Stimulated activated CD4-positive, alpha-beta T cell treated with anti-CD3 and anti-CD28 coated beads, Interleukin-2, amount 100 ng/mL, for 24 hours (primary cell): Measurements from ENCODE around the gene PPP2R5A.
"Not testable (repeated sequence)": the region's sequence is repeated elsewhere in the genome, so short reads cannot be mapped to it uniquely, and the experiment has no call there.

Experiments
- DNase-seq, 2 donors: peaks; one replicate each; pipeline ENCODE4 v3.0.0-alpha.2; 2020

PPP2R5A gene

DNA sequence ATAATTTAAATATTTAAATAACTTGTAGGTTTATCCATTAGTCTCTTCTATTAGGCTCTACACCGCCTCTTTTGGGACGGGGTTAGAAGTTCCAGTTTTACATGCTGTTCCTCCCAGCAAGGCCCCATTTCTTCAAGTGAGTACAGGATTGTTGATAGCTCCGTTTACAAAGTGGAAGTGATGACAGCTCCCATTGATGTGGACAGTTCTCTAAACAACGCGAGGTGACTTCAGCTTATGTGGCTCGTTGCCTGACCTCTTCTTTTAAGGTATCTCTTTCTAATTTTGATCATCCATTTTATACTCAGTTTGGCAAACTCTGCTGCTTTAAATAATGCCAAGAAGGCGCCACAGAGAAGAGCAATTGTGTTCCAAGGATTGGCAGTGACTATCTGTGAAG, 79.8 kb downstream of the PPP2R5A start:
- no peak for DNase-seq

DNA sequence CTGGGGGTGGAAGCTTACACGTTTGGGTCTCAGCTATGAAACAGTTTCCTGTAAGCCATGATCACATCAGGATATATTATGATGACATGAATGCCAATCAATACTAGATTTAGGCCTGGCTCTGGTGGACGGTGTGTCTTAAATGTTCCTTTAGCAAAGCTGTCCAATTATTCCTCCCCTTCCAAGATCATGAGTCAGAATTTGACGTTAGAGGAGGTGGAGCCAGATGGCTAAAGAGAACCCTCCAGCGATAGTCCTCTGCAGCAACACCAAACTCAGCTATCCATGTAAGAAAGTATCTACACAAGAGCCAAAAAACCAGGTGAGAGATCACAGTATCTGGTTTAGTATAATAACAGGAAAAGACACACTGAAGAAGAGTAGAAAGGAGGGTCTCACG, 81.7 kb downstream of the PPP2R5A start:
- DNase-seq: no peak

DNA sequence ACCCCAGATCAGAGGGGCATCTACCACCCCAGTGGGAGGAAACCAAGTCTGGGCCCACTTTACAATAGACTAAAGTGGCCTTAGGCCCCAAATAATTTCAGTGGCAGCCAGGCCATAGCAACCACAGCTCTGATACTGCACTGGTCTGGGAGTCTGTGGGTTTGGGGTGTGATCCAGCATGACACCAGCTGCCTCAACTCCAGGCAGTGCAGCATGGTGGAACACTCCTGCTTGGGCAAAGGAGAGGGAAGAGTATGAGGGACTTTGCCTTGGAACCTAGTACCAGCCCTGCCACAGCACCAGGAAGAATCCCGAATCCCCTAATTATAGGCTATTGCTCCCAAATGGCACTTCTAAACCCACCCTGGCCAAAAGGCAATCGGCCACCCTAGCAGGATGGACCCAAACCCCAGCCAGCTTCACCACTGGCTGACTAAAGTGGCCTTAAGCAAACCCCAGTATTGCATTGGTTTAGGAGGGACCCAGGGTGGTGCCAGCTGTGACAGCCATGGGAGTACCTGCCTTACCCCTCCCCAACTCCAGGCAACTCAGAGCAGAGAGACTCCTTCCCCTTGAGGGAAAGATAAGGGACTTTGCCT, 82.4 kb downstream of the PPP2R5A start:
- DNase-seq: no peak

DNA sequence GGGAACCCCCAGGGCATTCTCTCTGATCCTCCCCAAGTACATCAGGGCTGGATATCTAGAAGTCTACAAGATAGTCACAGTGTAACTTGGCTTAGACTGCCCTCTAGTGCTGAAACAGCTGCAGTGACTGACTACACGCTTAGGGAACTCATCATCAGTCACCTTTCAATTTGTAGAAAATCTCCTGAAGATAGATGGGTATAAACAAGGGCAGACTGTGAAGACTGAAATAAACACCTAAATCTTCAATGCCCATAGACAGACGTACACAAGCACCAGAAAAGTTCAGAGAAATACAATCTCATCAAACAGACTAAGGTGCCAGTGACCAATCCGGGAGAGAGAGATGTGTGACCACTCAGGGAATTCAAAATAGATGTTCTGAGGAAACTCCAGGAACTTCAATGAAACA, 82.9 kb downstream of the PPP2R5A start:
- DNase-seq: peak; percentile 39 to 45

DNA sequence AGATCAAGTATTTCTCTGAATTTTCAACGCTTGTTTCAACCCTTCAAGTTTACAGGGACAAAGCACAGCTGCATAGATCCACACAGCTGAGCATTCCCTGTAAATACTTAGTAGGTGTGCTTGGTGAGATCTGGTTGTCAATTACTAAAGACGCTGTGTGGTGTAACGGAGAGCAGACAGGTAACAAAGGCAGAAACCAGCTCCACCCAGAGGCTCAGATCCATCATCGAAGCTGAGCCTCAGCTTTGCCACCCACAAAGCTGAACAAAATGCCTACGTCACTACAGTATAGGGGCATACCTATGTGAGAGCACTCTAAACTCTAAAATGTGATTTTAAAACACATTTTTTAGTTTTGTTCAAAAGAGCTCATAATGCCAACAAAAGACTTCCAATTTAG, 90.8 kb downstream of the PPP2R5A start:
- DNase-seq: no peak

DNA sequence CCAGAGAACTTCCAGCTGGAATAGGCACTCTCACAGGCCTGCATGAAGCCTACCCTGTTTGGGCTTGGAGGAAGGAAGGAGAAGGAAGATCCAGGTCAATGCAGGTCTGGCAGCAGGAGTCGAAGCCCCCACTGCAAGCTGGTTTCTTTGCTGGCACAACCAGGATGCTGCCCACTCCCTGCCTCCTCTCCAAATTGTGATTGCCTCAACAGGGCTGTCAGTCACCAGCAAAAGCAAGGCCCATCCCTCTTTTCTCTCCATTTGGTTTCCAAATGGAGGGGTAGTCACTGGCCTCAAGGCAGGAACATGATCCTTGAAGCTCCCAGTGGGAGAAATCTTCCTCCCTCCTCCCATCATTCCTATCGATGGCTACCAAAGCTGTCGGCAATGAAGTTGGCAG, 92.4 kb downstream of the PPP2R5A start:
- no peak for DNase-seq

DNA sequence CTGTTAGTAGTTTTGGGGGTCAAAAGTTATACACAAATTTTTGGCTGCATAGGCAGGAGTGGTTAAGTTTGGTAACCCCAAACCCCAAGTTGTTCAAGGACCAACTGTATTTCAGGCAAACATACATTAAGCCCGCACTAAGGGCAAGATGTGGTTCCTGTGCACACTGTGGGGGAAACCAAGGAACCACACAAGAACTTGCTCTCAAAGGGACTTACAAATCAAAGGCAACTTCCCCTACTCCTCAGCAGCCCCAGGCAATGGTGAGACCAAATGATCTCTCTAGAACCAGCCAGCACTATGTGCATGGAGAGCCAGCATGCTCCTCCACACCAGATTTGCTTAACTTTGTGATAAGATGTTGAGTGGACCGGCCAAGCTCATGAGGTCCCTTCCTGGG, 94.2 kb downstream of the PPP2R5A start:
- DNase-seq: no peak

DNA sequence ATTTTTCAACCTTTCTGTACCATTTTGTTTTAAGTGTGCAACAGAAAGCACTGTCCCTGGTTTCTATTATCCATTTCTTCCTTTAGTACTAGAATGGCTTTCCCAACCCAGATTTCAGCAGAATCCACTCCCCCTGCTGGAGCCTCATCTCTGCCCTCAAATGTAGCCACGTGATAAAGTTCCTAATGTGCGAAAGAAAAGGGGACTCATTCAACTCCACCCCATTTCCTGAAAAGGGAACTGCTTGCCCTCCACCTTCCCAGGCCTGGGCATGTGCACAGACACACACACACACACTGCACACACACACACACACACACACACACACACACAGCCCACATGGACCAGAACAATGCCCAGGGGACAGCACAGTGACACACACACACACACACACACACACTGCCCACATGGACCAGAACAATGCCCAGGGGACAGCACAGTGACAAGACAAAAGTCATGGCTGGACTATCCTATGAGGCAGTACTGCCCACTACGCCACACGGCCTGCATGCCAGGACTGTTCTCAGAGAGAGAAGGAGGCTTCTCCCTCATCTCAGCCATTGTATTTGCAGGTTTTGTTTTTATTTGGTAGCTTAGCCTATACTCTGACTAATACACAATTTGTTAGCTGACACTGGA, 96.3 kb downstream of the PPP2R5A start:
- no peak for DNase-seq

DNA sequence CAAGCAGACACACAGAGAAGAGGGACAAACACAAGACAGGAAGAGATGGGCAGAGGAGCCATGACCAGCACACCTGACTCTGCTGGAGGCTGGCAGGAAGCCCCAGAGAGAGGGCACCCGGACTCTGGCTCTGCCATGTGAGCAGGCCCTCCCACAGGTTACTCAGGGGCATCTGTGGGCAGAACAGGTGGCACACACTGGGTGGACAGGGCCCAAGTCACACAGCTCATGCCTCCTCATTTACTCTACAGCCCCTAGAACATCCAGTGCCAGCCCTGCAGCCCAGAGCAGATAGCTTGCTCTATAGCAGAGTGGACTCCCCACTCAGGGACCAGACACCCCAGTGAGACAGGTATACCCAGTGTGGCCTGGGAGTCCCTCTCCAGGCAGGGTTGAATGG, 100.8 kb downstream of the PPP2R5A start:
- no peak for DNase-seq

DNA sequence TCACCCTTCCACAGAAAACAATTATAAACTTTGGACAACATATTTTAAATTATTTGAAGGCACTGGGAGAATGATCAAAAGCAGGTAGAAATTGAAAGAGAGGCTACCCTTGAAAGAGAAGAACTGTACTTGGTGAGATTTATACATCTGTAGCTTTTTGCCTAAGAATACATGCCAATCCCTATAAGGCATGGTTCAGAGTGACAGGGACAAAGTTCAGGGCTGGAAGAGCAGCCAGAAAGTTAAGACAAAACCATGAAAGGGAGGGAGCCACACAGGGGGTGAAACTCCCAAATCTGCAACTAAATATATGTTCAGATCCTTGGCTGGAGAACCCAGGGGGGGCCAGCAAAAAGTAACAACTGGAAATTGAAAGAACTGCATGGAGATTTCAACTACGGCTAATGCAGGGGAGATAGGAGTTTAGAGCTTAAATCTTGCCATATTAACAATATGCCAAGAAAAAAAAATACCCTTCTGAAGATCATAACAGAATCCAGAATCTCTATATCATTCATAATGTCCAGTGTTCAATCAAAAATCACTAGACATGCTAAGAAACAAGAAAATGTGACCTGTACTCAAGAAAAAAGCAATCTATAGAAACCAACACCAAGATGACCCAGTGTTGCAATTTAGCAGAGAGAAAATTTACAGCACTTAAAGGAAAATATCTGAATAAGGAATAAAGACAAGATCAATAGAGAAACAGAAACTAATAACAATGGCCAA, 103.9 kb downstream of the PPP2R5A start:
- DNase-seq: no peak

DNA sequence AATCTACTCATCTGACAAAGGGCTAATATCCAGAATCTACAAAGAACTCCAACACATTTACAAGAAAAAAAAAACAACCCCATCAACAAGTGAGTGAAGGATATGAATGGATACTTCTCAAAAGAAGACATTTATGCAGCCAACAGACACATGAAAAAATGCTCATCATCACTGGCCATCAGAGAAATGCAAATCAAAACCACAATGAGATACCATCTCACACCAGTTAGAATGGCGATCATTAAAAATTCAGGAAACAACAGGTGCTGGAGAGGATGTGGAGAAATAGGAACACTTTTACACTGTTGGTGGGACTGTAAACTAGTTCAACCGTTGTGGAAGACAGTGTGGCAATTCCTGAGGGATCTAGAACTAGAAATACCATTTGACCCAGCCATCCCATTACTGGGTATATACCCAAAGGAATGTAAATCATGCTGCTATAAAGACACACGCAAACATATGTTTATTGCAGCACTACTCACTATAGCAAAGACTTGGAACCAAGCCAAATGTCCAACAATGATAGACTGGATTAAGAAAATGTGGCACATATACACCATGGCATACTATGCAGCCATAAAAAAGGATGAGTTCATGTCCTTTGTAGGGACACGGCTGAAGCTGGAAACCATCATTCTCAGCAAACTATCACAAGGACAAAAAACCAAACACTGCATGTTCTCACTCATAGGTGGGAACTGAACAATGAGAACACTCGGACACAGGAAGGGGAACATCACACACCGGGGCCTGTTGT, 110.6 kb downstream of the PPP2R5A start:
- not testable (repeated sequence) for DNase-seq

DNA sequence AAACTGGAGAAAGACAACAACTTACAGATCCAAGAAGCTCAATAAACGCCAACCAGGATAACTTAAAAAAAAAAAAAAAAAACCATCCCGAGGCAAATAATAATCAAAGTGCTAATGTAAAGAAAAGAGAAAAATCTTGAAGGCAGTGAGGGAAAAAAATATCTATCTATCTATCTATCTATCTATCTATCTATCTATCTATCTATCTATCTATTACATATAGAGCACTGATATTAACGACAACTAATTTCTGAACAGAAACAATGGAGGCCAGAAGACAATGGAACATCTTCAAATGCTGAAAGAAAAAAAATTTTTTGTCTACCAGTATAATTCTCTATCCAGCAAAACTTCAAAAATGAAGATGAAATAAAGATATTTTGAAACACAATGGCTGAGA, 111.4 kb downstream of the PPP2R5A start:
- DNase-seq: no peak

DNA sequence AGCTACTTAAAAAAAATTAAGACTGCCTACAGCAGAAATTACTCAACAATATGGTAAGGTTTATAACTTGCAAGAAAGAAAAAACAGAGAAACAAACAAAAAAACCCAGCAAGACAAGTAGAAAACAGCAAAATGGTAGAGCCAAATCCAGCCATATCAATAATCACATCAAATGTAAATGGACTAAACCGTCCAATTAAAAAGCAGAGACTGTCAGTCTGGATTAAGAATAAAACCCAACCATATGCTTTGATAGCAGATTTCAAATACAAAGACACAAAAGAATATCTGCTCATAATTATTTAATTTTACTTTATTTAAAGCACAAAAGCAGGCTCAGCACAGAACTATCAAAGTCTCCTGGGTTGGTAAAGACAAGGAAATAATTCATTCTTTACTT, 112.0 kb downstream of the PPP2R5A start:
- no peak for DNase-seq

DNA sequence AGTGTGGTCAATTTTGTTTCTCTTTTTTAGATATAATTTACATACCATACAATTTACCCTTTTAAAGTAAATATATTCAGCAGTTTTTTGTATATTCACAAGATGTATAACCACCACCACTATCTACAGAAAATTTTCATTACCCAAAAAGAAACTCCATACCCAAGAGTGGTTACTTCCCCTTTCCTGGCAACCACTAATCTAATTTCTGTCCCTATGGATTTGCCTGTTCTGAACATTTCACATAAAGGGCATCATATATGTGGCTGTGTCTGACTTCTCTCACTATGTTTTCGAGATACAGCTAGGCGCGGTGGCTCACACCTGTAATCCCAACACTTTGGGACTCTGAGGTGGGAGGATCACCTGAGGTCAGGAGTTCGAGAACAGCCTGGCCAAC, 115.8 kb downstream of the PPP2R5A start:
- DNase-seq: no peak

DNA sequence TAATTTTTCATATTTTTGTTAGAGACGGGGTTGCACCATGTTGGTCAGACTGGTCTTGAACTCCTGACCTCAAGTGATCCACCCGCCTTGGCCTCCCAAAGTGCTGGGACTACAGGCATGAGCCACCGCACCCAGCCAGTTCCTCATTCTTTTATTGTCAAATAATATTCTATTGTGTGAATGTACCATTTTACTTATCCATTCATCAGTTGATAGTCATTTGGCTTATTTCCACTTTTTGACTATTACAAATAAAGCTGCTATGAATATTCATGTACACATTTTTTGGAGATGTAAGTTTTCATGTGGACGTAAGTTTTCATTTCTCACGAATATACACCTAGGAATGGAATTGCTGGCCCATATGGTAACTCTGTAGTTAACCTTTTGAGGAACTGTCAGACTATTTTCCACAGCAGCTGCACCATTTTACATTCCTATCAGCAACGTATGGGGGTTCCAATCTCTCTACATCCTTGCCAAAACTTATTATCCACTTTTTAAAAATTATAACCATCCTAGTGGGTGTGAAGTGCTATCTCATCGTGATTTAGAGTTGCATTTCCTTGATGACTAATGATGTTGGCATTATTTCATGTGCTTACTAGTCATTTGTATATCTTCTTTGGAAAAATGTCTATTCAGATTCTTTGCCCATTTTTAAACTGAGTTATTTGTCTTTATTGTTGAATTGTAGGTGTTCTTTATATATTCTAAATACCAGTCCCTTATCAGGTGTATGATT, 116.8 kb downstream of the PPP2R5A start:
- DNase-seq: no peak

DNA sequence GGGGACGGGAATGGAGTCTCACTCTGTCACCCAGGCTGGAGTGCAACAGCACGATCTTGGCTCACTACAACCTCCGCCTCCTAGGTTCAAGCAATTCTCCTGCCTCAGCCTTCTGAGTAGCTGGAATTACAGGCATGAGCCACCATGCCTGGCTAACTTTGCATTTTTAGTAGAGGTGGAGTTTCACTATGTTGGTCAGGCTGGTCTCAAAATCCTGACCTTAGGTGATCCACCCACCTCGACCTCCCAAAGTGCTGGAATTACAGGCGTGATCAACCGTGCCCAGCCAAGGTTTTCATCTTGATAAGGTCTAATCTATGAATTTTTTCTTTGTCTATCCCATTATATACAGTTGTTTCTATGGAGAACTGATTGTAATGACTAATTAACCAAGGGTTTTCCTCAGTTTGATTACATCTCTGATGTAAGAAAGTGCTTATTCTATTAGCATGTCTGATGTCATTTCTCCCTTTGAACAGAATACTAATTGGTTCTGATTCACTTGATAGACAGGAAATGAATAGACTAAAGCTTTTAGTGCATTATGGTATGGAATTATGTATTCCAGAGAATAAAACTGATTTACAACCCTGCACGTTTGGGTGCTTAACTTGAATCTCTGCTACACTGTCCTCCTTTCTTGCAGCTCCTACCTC, 117.6 kb downstream of the PPP2R5A start:
- no peak for DNase-seq

DNA sequence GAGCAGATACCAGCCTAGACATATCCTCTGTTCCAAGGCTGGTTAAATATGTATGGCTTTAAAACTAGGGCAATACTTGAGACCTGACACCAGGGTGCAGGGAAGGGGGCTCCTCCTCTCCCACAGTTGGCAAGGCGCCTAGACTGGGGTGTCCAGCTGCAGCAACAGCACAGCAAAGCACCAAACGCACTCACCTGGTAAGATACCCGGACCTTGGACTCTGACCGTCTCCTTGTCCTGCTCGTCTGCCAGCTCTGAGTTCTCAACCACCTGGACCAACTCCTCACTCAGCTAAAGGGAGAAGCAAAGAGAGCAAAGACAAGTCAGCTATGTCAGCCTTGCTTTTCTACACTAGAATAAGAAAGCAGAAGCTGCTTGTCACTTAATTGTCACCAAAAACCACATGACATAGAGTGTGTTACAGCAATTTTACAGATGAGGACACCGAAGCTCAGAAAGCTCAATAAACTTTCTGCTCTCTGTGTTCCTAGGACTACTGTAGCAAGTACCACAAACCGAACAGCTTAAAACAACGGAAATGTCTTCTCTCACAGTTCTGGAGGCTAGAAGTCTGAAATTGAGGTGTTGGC, 125.1 kb downstream of the PPP2R5A start:
- DNase-seq: no peak
